Lower leg skin (tissue), 4 donors: ENCODE data around the gene ORAI3. TPM values are rescaled to one million over a fixed set of nuclear protein-coding genes. Genes with fewer than 3 reads are reported as not detected.

Experiments used
- DNase-seq, 2 donors: peaks; one replicate each; pipeline ENCODE4 v3.0.0-alpha.2; 2019; ENCODE audit warnings: low spot score in 2 of 2
- H3K4me3 ChIP-seq: fragments of 200-600 bp; sonication (generic); 2 replicates; pipeline ENCODE4 v1.5.1; 2017; ENCODE audit warnings: mild to moderate bottlenecking, low read depth; ENCODE audit not compliant: poor library complexity, severe bottlenecking
- CTCF ChIP-seq, 3 donors: fragments of 450-650 bp; IDR thresholded peaks; one replicate each; pipeline ENCODE4 v1.5.1; 2016; ENCODE audit warnings: antibody characterized with exemption in 3 of 3, mild to moderate bottlenecking in 3 of 3, moderate library complexity in 2 of 3
- POLR2A ChIP-seq, 2 donors: fragments of 450-650 bp; IDR thresholded peaks; one replicate each; pipeline ENCODE4 v1.6.1; 2016 to 2017; ENCODE audit warnings: antibody characterized with exemption in 2 of 2, mild to moderate bottlenecking in 1 of 2, moderate library complexity in 1 of 2
- WGBS, 2 donors: methylation state at CpG; one replicate each; pipeline ENCODE4 v1.1.5; 2018; 5-methylcytosine and 5-hydroxymethylcytosine counted together
- intact Hi-C: fragments of 100-400 bp; cut with DNase I; formaldehyde crosslinking; loops from one replicate; pipeline ENCODE4 v1.15.0; 2023; ENCODE audit warnings: low total_unique reads
- total RNA-seq, 4 donors: library from RNA; depleted of rRNA; stranded (reverse); fragments of >200 nt; gene quantifications; one replicate each; pipeline ENCODE4 v1.1.0, GENCODE V29; 2016

The ORAI3 gene
- total RNA-seq, 4 donors from 2014 or later = 22.9 to 37.7 (median 34.6) TPM

DNA sequence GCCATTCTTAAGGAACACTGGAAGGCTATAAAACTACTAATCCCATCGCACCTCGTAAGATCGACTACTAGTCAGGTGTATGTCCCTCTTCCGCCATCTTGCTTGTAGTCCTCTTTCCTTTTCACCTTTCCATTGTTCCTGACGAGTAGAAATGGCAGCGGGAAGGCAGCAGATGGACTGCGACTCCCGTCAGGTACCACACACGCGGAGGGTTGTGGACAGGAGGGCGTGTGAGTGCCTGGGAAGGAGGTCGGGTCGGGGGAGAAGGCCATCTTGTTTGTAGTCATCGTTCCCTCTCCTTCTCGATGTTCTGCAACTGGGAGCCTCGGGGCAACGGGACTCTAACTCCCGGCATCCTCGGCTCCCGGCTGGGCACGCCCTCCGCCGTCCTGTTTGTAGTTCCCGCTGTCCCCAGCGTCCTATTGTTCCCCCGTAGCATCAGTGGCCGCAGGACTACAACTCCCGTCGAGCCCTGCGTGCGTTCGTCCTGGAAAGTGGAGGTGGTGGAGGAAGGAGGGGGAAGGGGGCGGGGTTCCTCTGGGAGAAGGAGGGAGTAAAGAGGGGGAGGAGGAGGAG, 25.8 kb upstream of the ORAI3 start:
- peak overlapping the region; percentile 28 for H3K4me3 ChIP-seq
- intact Hi-C loops = no loop called here
- 0 to 1% methylated on average over 33 of the region's 33 CpGs for WGBS, 2 donors
- TF ChIP-seq CTCF (IDR thresholded peaks at IDR 0.05) (no peak), POLR2A (IDR thresholded peaks at IDR 0.05) (no peak)
- DNase-seq = peak; percentile 100

DNA sequence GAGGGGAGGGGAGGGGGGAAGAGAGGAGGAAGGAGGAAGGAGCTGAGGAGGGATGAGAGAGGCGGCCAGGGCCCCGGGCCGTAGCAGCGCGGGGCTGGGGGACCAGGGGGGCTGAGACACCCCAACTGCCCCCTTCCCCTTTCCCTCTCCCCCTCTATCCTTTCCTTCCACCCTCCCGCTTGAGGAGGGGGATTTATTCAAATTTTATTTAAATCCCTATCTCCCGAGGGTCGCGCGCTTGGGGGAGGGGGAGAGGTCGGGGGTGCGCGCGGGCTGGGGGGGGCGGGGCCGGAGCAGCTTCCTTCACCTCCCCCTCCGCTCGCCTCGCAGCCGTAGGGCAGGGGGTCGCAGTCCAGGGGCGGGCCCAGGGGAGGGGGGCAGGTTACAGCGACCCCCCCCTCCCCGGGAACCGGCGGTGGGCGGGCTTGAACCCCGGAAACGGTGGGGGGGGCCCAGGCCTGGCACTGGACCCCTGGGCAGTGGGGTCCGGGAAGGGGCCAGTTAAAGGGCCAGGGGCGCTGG, 25.3 kb upstream of the ORAI3 start, which contains the start of gene FBXL19:
Gene FBXL19 (plus strand): TSS at position 19 of the 522 bp plus-strand sequence. CDS start 2,183 bp downstream, outside the sequence.
- WGBS, 2 donors = 1 to 2% methylated on average over 20 to 26 of the region's 31 CpGs
- intact Hi-C loops = no loop called here
- peak in 1 of 2 donors; percentile 92 for DNase-seq
- TF ChIP-seq POLR2A (IDR thresholded peaks at IDR 0.05) (no peak), CTCF (IDR thresholded peaks at IDR 0.05) (no peak)
- peak within 1 kb of the TSS; percentile 28 for H3K4me3 ChIP-seq

GRCh38 chr16:30924076-30924912, 24.6 kb upstream of the ORAI3 start:
- WGBS, 2 donors = 8 to 20% methylated on average over 12 to 26 of the region's 53 CpGs
- intact Hi-C loops = no loop called here
- peak overlapping the region; percentile 28 for H3K4me3 ChIP-seq
- no peak for DNase-seq
- no peak for TF ChIP-seq POLR2A (IDR thresholded peaks at IDR 0.05)
- no peak for TF ChIP-seq CTCF (IDR thresholded peaks at IDR 0.05)

GRCh38 chr16:30924913-30925631, 23.8 kb upstream of the ORAI3 start:
- no peak for TF ChIP-seq CTCF (IDR thresholded peaks at IDR 0.05)
- TF ChIP-seq POLR2A (IDR thresholded peaks at IDR 0.05) = no peak
- intact Hi-C loops = no loop called here
- no peak overlapping the region for H3K4me3 ChIP-seq
- no peak for DNase-seq
- 59 to 63% methylated on average over 11 of the region's 11 CpGs for WGBS, 2 donors

- no peak overlapping the region for H3K4me3 ChIP-seq
- peak in 1 of 2 donors; percentile 89 for DNase-seq
- intact Hi-C loops = no loop called here
- 88 to 90% methylated on average over 25 to 26 of the region's 26 CpGs for WGBS, 2 donors
- TF ChIP-seq POLR2A (IDR thresholded peaks at IDR 0.05) = no peak
- no peak for TF ChIP-seq CTCF (IDR thresholded peaks at IDR 0.05)
Observed at GRCh38 chr16:30925632-30925987, 23.3 kb upstream of the ORAI3 start.
